ENCODE results near the gene ELN.

GRCh38 chr7:73983437-73984164, 44.4 kb upstream of the ELN start:
- TF ChIP-seq CTCF (IDR thresholded peaks at IDR 0.05; ENCODE audit: low read depth, low read length) (no peak), EZH2phosphoT487 (IDR thresholded peaks at IDR 0.05; ENCODE audit: low read depth) (no peak)
